NK-92 (cell line): ENCODE results near the gene STAT5B.
"Not testable (repeated sequence)": the region's sequence is repeated elsewhere in the genome, so short reads cannot be mapped to it uniquely, and the experiment has no call there.

ENCODE experiments used
- DNase-seq: peaks from one replicate; lab custom pipeline; 2025; ENCODE audit not compliant: unreplicated experiment; lab: John Stamatoyannopoulos, UW

The STAT5B gene

GRCh38 chr17:42271006-42271778 lies 5.0 kb downstream of the STAT5B start:
- DNase-seq = no peak

DNA sequence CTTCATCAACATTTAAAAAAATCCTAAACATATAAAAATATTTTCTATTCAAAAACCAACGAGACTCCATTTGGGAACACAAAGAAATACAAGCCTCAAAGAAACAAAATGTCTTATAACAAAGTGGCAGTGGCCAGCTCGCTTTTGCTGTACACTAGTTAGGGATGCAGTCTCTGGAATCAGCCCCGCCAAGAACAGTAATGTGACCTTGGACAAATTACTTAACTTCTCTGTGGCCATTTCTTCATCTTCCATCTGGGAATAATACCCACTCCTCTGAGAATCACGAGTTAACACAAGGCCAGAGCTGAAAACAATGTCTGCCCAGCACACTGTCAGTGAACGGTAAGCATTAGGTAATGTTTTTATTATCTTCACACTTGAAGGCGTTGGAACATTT lies 5.6 kb downstream of the STAT5B start:
- DNase-seq = no peak

- no peak for DNase-seq
These were observed 6.0 kb downstream of the STAT5B start for GRCh38 chr17:42270170-42270535.

GRCh38 chr17:42268236-42268635 lies 8.0 kb downstream of the STAT5B start:
- no peak for DNase-seq

GRCh38 chr17:42266918-42267766 lies 9.0 kb downstream of the STAT5B start:
- DNase-seq = no peak

GRCh38 chr17:42266462-42266861 lies 9.7 kb downstream of the STAT5B start:
- no peak for DNase-seq

- DNase-seq = not testable (repeated sequence)
These were observed 11.8 kb downstream of the STAT5B start for GRCh38 chr17:42264366-42264765.

DNA sequence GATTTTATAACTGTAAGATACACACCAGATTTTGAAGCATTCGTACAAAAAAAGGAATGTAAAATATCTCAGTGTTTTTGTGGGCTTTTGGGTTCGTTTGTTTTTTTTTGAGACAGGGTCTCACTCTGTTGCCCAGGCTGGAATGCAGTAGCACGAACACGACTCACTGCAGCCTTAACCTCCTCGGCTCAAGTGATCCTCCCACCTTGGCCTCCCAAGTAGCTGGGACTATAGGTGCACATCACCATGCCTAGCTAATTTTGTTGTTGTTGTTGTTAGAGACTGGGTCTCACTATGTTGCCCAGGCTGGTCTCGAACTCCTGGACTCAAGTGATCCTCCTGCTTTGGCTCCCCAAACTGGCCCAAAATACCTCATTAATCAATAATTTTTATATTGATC lies 15.9 kb downstream of the STAT5B start:
- no peak for DNase-seq

- no peak for DNase-seq
These were observed 20.7 kb downstream of the STAT5B start for GRCh38 chr17:42255445-42255844.

GRCh38 chr17:42253578-42253977 lies 22.6 kb downstream of the STAT5B start:
- DNase-seq = no peak

DNA sequence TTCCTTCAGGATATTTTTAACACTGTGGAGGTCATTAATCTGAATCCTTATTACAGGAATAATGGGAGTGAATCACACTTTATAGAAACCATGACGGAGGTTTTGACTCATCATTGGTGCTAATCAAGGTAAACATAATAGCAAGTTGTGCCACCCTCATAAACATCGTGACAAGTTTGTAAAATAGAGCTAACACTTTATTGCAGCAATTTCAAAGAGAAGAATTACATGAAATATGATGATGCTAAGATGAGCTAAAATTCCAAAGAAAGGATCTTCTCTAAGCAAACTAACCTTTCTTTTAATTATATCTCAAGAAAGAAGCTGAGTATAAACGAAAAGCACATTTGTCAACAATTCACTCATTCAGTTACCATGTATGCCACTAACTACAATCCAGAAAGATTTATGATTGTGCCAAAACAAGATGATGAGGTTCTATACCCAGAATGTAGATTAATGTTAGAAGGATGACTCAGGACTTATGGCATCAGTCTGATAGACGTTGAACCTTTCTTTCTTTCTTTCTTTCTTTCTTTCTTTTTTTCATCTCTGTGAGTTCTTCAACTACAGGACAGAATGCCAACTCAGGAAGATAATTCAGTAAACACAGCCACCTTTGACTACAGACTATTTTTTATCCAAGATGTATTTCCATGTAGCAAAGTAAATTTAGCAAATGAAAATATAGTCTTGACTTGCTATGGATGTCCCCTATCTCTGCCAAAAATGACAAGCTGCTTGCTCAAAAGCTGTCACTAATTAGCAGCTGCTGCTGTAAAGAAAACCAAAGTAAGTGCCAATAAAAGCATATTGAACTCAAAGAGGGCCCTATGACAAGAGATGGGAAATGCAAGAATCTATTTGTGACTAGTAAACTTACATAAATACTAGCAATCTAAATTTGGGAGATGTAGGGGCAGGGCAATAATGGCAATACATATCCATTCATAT lies 23.3 kb downstream of the STAT5B start:
- DNase-seq = no peak

GRCh38 chr17:42251115-42251514 lies 25.1 kb downstream of the STAT5B start:
- DNase-seq = no peak

- no peak for DNase-seq
These were observed 26.3 kb downstream of the STAT5B start for GRCh38 chr17:42249681-42250446.

DNA sequence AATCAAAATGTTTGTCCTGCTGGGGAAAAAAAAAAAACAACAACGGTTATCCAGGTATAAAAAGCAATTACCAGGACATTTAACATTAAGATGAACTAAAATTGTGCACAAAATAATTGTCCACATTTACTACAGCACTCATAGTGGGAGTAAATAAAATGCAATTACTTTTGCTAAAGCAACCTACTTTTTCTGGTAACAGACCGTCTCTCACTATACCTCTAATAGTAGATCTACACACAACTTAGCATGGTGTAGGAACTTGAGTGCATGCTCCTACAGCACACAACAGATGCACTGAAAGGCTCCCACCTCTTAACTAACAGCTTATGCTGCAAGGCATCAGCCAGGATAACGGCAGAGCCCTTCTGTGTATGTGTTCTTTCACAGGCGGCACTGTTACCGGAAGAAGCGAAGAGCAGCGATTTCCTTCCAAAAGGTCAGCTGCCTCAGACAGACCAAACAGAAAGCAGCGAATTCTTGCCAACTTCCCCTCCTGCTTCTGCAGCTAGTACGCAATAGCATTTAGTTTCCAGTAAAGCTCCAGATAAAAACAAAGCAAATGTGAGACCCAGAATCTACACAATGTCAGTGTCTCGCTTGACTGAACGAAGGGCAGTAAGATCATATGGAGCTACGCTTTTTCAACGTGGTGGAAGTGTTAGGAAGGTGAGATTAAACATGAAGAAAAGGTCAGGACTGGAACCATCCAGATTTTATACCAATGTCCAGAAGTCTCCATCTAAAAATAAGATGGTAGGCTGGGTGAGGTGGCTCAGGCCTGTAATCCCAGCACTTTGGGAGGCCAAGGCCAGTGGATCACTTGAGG lies 27.6 kb downstream of the STAT5B start:
- no peak for DNase-seq

DNA sequence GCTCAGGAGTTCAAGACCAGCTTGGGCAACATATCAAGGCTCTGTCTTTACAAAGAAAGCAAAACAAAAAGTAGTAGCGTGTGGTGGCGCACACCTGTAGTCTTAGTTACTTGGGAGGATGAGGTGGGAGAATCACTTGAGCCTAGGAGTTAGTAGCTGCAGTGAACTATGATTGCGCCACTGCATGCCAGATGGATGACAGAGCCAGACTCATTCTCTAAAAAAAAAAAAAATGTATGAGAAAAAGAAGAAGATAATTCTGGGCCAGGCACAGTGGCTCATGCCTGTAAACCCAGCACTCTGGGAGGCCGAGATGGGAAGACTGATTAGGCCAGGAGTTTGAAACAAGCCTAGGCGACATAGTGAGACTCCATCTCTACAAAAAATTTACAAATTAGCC lies 28.5 kb downstream of the STAT5B start:
- no peak for DNase-seq

DNA sequence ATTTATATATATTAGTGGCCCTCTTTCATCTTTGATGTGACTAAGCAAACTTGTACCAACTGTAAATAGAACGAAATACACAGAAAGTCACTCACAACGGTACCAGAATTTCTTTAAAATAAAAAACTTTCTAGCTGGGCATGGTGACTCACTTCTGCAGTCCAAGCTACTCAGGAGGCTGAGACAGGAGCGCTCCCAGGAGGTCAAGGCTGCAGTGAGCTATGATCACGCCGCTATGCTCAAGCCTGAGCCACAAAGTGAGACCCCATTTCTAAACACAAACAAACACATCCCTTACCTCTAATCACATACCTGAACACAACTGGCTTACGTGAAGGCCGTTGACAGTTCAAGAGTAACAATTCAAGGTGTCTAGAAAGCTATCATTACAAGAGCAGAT lies 29.7 kb downstream of the STAT5B start:
- no peak for DNase-seq

- not testable (repeated sequence) for DNase-seq
These were observed 31.0 kb downstream of the STAT5B start for GRCh38 chr17:42245183-42245582.

- DNase-seq = not testable (repeated sequence)
These were observed 32.1 kb downstream of the STAT5B start for GRCh38 chr17:42244116-42244515.

GRCh38 chr17:42243493-42243982 lies 32.7 kb downstream of the STAT5B start:
- no peak for DNase-seq
